HCT116 (cell line): Measurements from ENCODE around the gene CRB1. TPM values are rescaled to one million over a fixed set of nuclear protein-coding genes. Genes with fewer than 3 reads are reported as not detected.

Source experiments
- ATAC-seq: fragments of 200-7000 bp; cut with Tn5 transposase; 2 replicates; pipeline ENCODE4 v1.9.1; 2020; ENCODE audit warnings: mild to moderate bottlenecking, moderate library complexity
- BruUV-seq: library from RNA; stranded (reverse); fragments of 400-500 nt; replicated peaks from 2 replicates; lab custom pipeline; 2021; lab: Mats Ljungman, UMichigan
- CTCF ChIA-PET: fragments of 300-600 bp; sonication (Branson Sonifier 250); formaldehyde crosslinking; loops from one replicate; lab custom pipeline; 2021; ENCODE audit warnings: antibody characterized with exemption; lab: Charles Lee
- POLR2A ChIA-PET: fragments of 300-600, 350-600 bp; sonication (Branson Sonifier 250); formaldehyde crosslinking; loops from one replicate; lab custom pipeline; 2021; ENCODE audit warnings: antibody characterized with exemption; lab: Charles Lee
- RAD21 ChIA-PET, 2 experiments: fragments of 300-600 bp; sonication (Branson Sonifier 250); formaldehyde crosslinking; loops; one replicate each; lab custom pipeline; 2023; ENCODE audit warnings: low total read pairs in 2 of 2; ENCODE audit not compliant: uncharacterized antibody in 2 of 2, unreplicated experiment in 2 of 2, low non-redundant PET in 1 of 2; lab: Charles Lee
- DNase-seq: peaks from one replicate; pipeline ENCODE4 v3.0.0-alpha.2; 2010; ENCODE audit warnings: low read depth, low spot score
- H2AFZ ChIP-seq: fragments of 200-600 bp; shearing (Covaris generic), sonication (generic); 2 replicates; pipeline ENCODE4 v1.6.1; 2017; ENCODE audit warnings: low read depth, mixed run types, mixed read lengths, antibody characterized with exemption, low read length; ENCODE audit not compliant: poor library complexity, severe bottlenecking
- H3K27ac ChIP-seq: 2 replicates; pipeline ENCODE4 v1.5.1; 2012; ENCODE audit warnings: low read depth, low read length
- H3K27me3 ChIP-seq: fragments of 200-600 bp; sonication (generic); 2 replicates; pipeline ENCODE4 v1.6.1; 2016; ENCODE audit warnings: mixed run types, low read length, mixed read lengths; ENCODE audit not compliant: insufficient read depth
- H3K36me3 ChIP-seq, 2 experiments: fragments of 200-500 bp in 1 of 2; fragments of 200-600 bp in 1 of 2; sonication (Bioruptor generic) in 1 of 2; sonication (generic) in 1 of 2; 2 replicates each; pipeline versions ENCODE4 v1.5.1 to v1.6.1; 2014 to 2016; ENCODE audit warnings: low read length in 2 of 2, inconsistent platforms in 1 of 2, mixed read lengths in 1 of 2, mixed run types in 1 of 2; ENCODE audit not compliant: insufficient read depth in 2 of 2, control insufficient read depth in 1 of 2
- H3K4me1 ChIP-seq, 2 experiments: fragments of 200-600 bp in 1 of 2; sonication (generic) in 1 of 2; 2 replicates each; pipeline versions ENCODE4 v1.5.1 to v1.6.1; 2012 to 2017; ENCODE audit warnings: low read length in 2 of 2, inconsistent platforms in 1 of 2, mild to moderate bottlenecking in 1 of 2, mixed read lengths in 1 of 2, mixed run types in 1 of 2, moderate library complexity in 1 of 2; ENCODE audit not compliant: insufficient read depth in 2 of 2, control insufficient read depth in 1 of 2
- H3K4me2 ChIP-seq: fragments of 200-600 bp; sonication (generic); 2 replicates; pipeline ENCODE4 v1.6.1; 2017; ENCODE audit warnings: mixed run types, low read length, mixed read lengths
- H3K4me3 ChIP-seq, 2 experiments: fragments of 200-600 bp in 1 of 2; sonication (generic) in 1 of 2; replicated peaks in 1 of 2; 2 replicates each; pipeline ENCODE4 v1.5.1; 2011 to 2016; ENCODE audit warnings: low read length in 2 of 2, control low read depth in 1 of 2, low read depth in 1 of 2, mild to moderate bottlenecking in 1 of 2, mixed read lengths in 1 of 2, mixed run types in 1 of 2
- H3K79me2 ChIP-seq: fragments of 200-600 bp; sonication (generic); 2 replicates; pipeline ENCODE4 v1.6.1; 2017; ENCODE audit warnings: mild to moderate bottlenecking, mixed run types, low read length, moderate library complexity, mixed read lengths; ENCODE audit not compliant: insufficient read depth
- H3K9ac ChIP-seq: fragments of 200-600 bp; sonication (generic); 2 replicates; pipeline ENCODE4 v1.6.1; 2016; ENCODE audit warnings: low read length, mixed read lengths
- H3K9me2 ChIP-seq: fragments of 200-600 bp; sonication (generic), shearing (Covaris generic); 2 replicates; pipeline ENCODE4 v1.6.1; 2017; ENCODE audit warnings: mixed run types, mild to moderate bottlenecking, moderate library complexity; ENCODE audit not compliant: insufficient read depth
- H3K9me3 ChIP-seq, 2 experiments: fragments of 200-500 bp in 1 of 2; fragments of 200-600 bp in 1 of 2; sonication (Bioruptor generic) in 1 of 2; sonication (generic) in 1 of 2; 2 replicates each; pipeline ENCODE4 v1.6.1; 2014 to 2017; ENCODE audit warnings: low read length in 2 of 2, mixed read lengths in 2 of 2, inconsistent platforms in 1 of 2, low read depth in 1 of 2, mild to moderate bottlenecking in 1 of 2, mixed run types in 1 of 2, moderate library complexity in 1 of 2; ENCODE audit not compliant: control insufficient read depth in 1 of 2, insufficient read depth in 1 of 2
- H4K20me1 ChIP-seq: fragments of 200-600 bp; sonication (generic), shearing (Covaris generic); 2 replicates; pipeline ENCODE4 v1.6.1; 2017; ENCODE audit warnings: mixed run types, mild to moderate bottlenecking, moderate library complexity; ENCODE audit not compliant: insufficient read depth
- CBX3 ChIP-seq: IDR thresholded peaks from 2 replicates; pipeline ENCODE4 v1.6.1; 2012; ENCODE audit warnings: low read depth
- EZH2 ChIP-seq: fragments of 200-600 bp; sonication (generic); IDR thresholded peaks from 2 replicates; pipeline ENCODE4 v1.6.1; 2017; ENCODE audit warnings: antibody characterized with exemption, mixed run types
- JUND ChIP-seq: IDR thresholded peaks from 2 replicates; pipeline ENCODE4 v1.6.1; 2012
- POLR2A ChIP-seq: IDR thresholded peaks from 2 replicates; pipeline ENCODE4 v1.7.0; 2011; ENCODE audit warnings: borderline replicate concordance; ENCODE audit not compliant: insufficient read depth, insufficient read length; ENCODE audit errors: extremely low read depth
- POLR2AphosphoS5 ChIP-seq: IDR thresholded peaks from 2 replicates; pipeline ENCODE4 v1.6.1; 2011; ENCODE audit warnings: mild to moderate bottlenecking, low read depth, low read length, moderate library complexity
- REST ChIP-seq: IDR thresholded peaks from 2 replicates; pipeline ENCODE4 v1.6.1; 2012; ENCODE audit warnings: low read depth
- YY1 ChIP-seq: IDR thresholded peaks from 2 replicates; pipeline ENCODE4 v1.6.1; 2011; ENCODE audit warnings: low read length, low read depth, moderate library complexity, mild to moderate bottlenecking; ENCODE audit not compliant: insufficient replicate concordance; ENCODE audit errors: extremely low read depth
- ZFX ChIP-seq: fragments of 450-650 bp; IDR thresholded peaks from 2 replicates; pipeline ENCODE4 v1.6.1; 2017
- intact Hi-C: fragments of 100-400 bp; cut with micrococcal nuclease; formaldehyde crosslinking; loops from 2 replicates; pipeline ENCODE4 v1.10.0; 2022
- total RNA-seq: library from RNA; stranded (reverse); gene quantifications from one replicate; pipeline ENCODE4 v1.2.1, GENCODE V29; 2021; ENCODE audit not compliant: unreplicated experiment
- TF ChIP-seq, protein P1 (sequence below): IDR thresholded peaks from 2 replicates; pipeline ENCODE4 v1.6.1; 2011; ENCODE audit warnings: mild to moderate bottlenecking, low read length, moderate library complexity; ENCODE audit not compliant: insufficient replicate concordance; ENCODE audit errors: extremely low read depth

The CRB1 gene
- total RNA-seq, 1 experiment from 2014 or later, result 0.07 TPM

- Histone ChIP-seq H3K4me2 (no peak overlapping the region), H3K4me1 (no peaks in the 10 kb centered on the region), H3K9ac (no peak overlapping the region), H3K27me3 (no peaks in the 10 kb centered on the region), H2AFZ (no peak overlapping the region), H3K27ac (no peak overlapping the region), H3K9me3 (no peaks in the 10 kb centered on the region), H4K20me1 (no peaks in the 10 kb centered on the region), H3K79me2 (no peaks in the 10 kb centered on the region), H3K9me2 (0 out of 2 replicates have a peak, but pooled peaks cover 2% of the 10 kb centered on the region), H3K36me3 (no peaks in the 10 kb centered on the region), H3K4me3 (no peak overlapping the region)
- ATAC-seq, result no peak
- ChIA-PET RAD21 (no interaction called here), CTCF (no interaction called here), POLR2A (no interaction called here)
- TF ChIP-seq CBX3, result no peak
- TF ChIP-seq, protein P1, sequence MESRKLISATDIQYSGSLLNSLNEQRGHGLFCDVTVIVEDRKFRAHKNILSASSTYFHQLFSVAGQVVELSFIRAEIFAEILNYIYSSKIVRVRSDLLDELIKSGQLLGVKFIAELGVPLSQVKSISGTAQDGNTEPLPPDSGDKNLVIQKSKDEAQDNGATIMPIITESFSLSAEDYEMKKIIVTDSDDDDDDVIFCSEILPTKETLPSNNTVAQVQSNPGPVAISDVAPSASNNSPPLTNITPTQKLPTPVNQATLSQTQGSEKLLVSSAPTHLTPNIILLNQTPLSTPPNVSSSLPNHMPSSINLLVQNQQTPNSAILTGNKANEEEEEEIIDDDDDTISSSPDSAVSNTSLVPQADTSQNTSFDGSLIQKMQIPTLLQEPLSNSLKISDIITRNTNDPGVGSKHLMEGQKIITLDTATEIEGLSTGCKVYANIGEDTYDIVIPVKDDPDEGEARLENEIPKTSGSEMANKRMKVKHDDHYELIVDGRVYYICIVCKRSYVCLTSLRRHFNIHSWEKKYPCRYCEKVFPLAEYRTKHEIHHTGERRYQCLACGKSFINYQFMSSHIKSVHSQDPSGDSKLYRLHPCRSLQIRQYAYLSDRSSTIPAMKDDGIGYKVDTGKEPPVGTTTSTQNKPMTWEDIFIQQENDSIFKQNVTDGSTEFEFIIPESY, result no peak
- no peak for TF ChIP-seq EZH2
- no peak for TF ChIP-seq YY1
- TF ChIP-seq REST, result no peak
- TF ChIP-seq POLR2AphosphoS5, result no peak
- TF ChIP-seq ZFX, result no peak
- no peak for TF ChIP-seq JUND
- TF ChIP-seq POLR2A, result no peak
- no peak for DNase-seq
- intact Hi-C loops, result no loop called here
- no TSS peak for BruUV-seq
Observed at GRCh38 chr1:197269053-197269452, 1.0 kb downstream of the CRB1 start.
